ENCODE data around the gene KIAA1328. TPM values are rescaled to one million over a fixed set of nuclear protein-coding genes. Genes with fewer than 3 reads are reported as not detected.

Gene KIAA1328
- total and polyA plus RNA-seq, 2 donors (not counting 3 experiments of a cell fraction or from before 2014, with no cell fraction given), result 2.7 to 6.5 TPM

- ChIA-PET CTCF (no interaction called here), POLR2A (no interaction called here)
- no peak for FAIRE-seq
- Histone ChIP-seq H3K9ac (replicated peaks; ENCODE audit: extremely low read depth, insufficient read depth, low read length) (no peak overlapping the region), H3K27me3 (ENCODE audit: control insufficient read depth in 2 of 2, insufficient read depth in 2 of 2, low read length in 2 of 2) (no peaks in the 10 kb centered on the region), H3K4me2 (ENCODE audit: insufficient read depth, low read length) (no peak overlapping the region), H3K79me2 (ENCODE audit: control insufficient read depth, insufficient read depth, low read length) (no peaks in the 10 kb centered on the region), H4K20me1 (replicated peaks; ENCODE audit: control insufficient read depth, extremely low read depth, insufficient read depth, low read length) (no peaks in the 10 kb centered on the region), H3K4me1 (ENCODE audit: control insufficient read depth, extremely low read depth, insufficient read depth, low read length) (no peaks in the 10 kb centered on the region), H2AFZ (ENCODE audit: low read depth, low read length) (no peak overlapping the region), H3K4me3 (replicated peaks in 1 of 3; ENCODE audit: insufficient read depth in 1 of 3, low read depth in 1 of 3, low read length in 3 of 3) (no peak overlapping the region), H3K9me3 (replicated peaks; ENCODE audit: control insufficient read depth, insufficient read depth, low read length) (no peaks in the 10 kb centered on the region), H3K9me1 (replicated peaks; ENCODE audit: control insufficient read depth, extremely low read depth, insufficient read depth, low read length) (no peaks in the 10 kb centered on the region), H3K36me3 (ENCODE audit: control insufficient read depth in 2 of 2, extremely low read depth in 1 of 2, insufficient read depth in 2 of 2, low read length in 2 of 2) (no peaks in the 10 kb centered on the region), H3K27ac (ENCODE audit: insufficient read depth, low read depth, low read length) (no peak overlapping the region)
- dilution Hi-C loops (cut with MboI; ENCODE audit: extremely low pct_ligation_motif_present, low sequenced_read_pairs), result no loop called here
- TF ChIP-seq CTCF (IDR thresholded peaks at IDR 0.05; ENCODE audit: extremely low read depth in 1 of 2, insufficient read depth in 1 of 2, low read depth in 1 of 2, low read length in 2 of 2), result no peak
- no peak for TF ChIP-seq POLR2AphosphoS5 (IDR thresholded peaks at IDR 0.05; ENCODE audit: insufficient read depth, low read depth, low read length)
- TF ChIP-seq FOS (IDR thresholded peaks at IDR 0.05; ENCODE audit: borderline replicate concordance, insufficient read depth, low read length), result no peak
- no peak for TF ChIP-seq MYC (IDR thresholded peaks at IDR 0.05; ENCODE audit: low read depth, low read length)
- no peak for TF ChIP-seq EZH2 (IDR thresholded peaks at IDR 0.05; ENCODE audit: borderline replicate concordance, low read depth, low read length, severe bottlenecking)
- TF ChIP-seq GATA2 (IDR thresholded peaks at IDR 0.05; ENCODE audit: insufficient read depth, insufficient read length, low read depth, low read length), result no peak
- no peak for TF ChIP-seq JUN (IDR thresholded peaks at IDR 0.05; ENCODE audit: borderline replicate concordance, insufficient read depth, insufficient read length, low read depth)
- TF ChIP-seq POLR2A (IDR thresholded peaks at IDR 0.05; ENCODE audit: low read depth, low read length), result no peak
- TF ChIP-seq MAX (IDR thresholded peaks at IDR 0.05; ENCODE audit: insufficient read depth, insufficient read length), result no peak
- no peak for DNase-seq (ENCODE audit: low read depth, low spot score)
- intact Hi-C loops (cut with micrococcal nuclease), result no loop called here
- BruUV-seq (replicated peaks), result no TSS peak
Observed at GRCh38 chr18:37199741-37200140, 370.8 kb downstream of the KIAA1328 start.
